Measurements from ENCODE around the gene GRIN2A.

DNA sequence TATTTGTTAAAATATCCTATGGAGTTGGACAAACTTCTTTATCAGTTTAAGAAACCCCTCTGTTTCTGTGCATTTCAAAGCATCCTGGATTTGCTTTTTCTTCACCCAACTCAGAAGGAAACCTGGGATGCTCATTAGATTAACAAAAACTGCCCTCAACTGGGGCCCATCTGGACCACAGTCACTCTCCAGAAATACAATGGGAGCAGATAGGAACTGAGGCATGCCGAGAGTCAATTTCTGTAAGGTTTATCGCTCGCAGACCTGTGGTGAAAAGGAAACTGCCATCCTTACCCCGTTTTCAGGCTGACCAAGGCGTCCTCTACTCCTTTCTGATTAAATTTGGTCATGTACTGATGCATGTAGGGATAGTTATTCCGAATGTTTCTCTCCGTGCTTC, 360.3 kb downstream of the GRIN2A start:
- TF ChIP-seq RARB (CRISPR knock-in tag; IDR thresholded peaks at IDR 0.05), result no peak
- TF ChIP-seq, protein P1, sequence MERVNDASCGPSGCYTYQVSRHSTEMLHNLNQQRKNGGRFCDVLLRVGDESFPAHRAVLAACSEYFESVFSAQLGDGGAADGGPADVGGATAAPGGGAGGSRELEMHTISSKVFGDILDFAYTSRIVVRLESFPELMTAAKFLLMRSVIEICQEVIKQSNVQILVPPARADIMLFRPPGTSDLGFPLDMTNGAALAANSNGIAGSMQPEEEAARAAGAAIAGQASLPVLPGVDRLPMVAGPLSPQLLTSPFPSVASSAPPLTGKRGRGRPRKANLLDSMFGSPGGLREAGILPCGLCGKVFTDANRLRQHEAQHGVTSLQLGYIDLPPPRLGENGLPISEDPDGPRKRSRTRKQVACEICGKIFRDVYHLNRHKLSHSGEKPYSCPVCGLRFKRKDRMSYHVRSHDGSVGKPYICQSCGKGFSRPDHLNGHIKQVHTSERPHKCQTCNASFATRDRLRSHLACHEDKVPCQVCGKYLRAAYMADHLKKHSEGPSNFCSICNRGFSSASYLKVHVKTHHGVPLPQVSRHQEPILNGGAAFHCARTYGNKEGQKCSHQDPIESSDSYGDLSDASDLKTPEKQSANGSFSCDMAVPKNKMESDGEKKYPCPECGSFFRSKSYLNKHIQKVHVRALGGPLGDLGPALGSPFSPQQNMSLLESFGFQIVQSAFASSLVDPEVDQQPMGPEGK (CRISPR knock-in tag; IDR thresholded peaks at IDR 0.05; ENCODE audit: borderline replicate concordance), result no peak
- TF ChIP-seq, protein P2, sequence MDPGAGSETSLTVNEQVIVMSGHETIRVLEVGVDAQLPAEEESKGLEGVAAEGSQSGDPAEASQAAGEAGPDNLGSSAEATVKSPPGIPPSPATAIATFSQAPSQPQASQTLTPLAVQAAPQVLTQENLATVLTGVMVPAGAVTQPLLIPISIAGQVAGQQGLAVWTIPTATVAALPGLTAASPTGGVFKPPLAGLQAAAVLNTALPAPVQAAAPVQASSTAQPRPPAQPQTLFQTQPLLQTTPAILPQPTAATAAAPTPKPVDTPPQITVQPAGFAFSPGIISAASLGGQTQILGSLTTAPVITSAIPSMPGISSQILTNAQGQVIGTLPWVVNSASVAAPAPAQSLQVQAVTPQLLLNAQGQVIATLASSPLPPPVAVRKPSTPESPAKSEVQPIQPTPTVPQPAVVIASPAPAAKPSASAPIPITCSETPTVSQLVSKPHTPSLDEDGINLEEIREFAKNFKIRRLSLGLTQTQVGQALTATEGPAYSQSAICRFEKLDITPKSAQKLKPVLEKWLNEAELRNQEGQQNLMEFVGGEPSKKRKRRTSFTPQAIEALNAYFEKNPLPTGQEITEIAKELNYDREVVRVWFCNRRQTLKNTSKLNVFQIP (CRISPR knock-in tag; IDR thresholded peaks at IDR 0.05; ENCODE audit: borderline replicate concordance, low read depth), result no peak
- no peak for TF ChIP-seq ZNF70 (CRISPR knock-in tag; IDR thresholded peaks at IDR 0.05)
- TF ChIP-seq CSDC2 (CRISPR knock-in tag; IDR thresholded peaks at IDR 0.05), result no peak
- TF ChIP-seq, protein P3, sequence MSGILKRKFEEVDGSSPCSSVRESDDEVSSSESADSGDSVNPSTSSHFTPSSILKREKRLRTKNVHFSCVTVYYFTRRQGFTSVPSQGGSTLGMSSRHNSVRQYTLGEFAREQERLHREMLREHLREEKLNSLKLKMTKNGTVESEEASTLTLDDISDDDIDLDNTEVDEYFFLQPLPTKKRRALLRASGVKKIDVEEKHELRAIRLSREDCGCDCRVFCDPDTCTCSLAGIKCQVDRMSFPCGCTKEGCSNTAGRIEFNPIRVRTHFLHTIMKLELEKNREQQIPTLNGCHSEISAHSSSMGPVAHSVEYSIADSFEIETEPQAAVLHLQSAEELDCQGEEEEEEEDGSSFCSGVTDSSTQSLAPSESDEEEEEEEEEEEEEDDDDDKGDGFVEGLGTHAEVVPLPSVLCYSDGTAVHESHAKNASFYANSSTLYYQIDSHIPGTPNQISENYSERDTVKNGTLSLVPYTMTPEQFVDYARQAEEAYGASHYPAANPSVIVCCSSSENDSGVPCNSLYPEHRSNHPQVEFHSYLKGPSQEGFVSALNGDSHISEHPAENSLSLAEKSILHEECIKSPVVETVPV (CRISPR knock-in tag; IDR thresholded peaks at IDR 0.05), result no peak
- no peak for TF ChIP-seq ARNTL (CRISPR knock-in tag; IDR thresholded peaks at IDR 0.05; ENCODE audit: borderline replicate concordance, low read depth)
- no peak for TF ChIP-seq OSR1 (CRISPR knock-in tag; IDR thresholded peaks at IDR 0.05)
- TF ChIP-seq ZNF8 (CRISPR knock-in tag; IDR thresholded peaks at IDR 0.05), result no peak
- TF ChIP-seq ZNF565 (CRISPR knock-in tag; conservative IDR thresholded peaks at IDR 0.05; ENCODE audit: low read depth), result no peak

Data from SK-N-SH treated with all-trans-retinoic acid at 6 μM for 48 hours (cell line).